K562 (cell line): ENCODE measurements around the gene ARHGAP33. TPM values are rescaled to one million over a fixed set of nuclear protein-coding genes. Genes with fewer than 3 reads are reported as not detected.

ENCODE experiments used
- BCLAF1 ChIP-seq, 2 experiments: fragments of 450-650 bp in 1 of 2; IDR thresholded peaks; 2 replicates each; pipeline ENCODE4 v1.6.1; 2011 to 2017; ENCODE audit warnings: low read depth in 2 of 2, antibody characterized with exemption in 1 of 2, borderline replicate concordance in 1 of 2, low read length in 1 of 2, mild to moderate bottlenecking in 1 of 2, mixed read lengths in 1 of 2; ENCODE audit not compliant: control insufficient read depth in 1 of 2
- CTCF ChIP-seq, 3 experiments: IDR thresholded peaks in 2 of 3; conservative IDR thresholded peaks in 1 of 3; 2 replicates each; pipeline ENCODE4 v1.5.1; 2011 to 2012; ENCODE audit warnings: low read length in 3 of 3, mild to moderate bottlenecking in 3 of 3, control low read depth in 2 of 3, improper control_type of control experiment in 1 of 3, inconsistent platforms in 1 of 3, low read depth in 1 of 3, mixed read lengths in 1 of 3, moderate library complexity in 1 of 3; ENCODE audit not compliant: insufficient read depth in 2 of 3
- KAT2B ChIP-seq: IDR thresholded peaks from one replicate; pipeline ENCODE4 v1.6.1; 2012; ENCODE audit warnings: low read depth, mild to moderate bottlenecking, control low read depth, inconsistent platforms, low read length, moderate library complexity
- MYC ChIP-seq, 2 experiments: fragments of 250-450 bp in 1 of 2; sonication (Bioruptor Pico) in 1 of 2; IDR thresholded peaks; 2 replicates each; pipeline versions ENCODE4 v1.5.1 to v1.6.1; 2012 to 2021; ENCODE audit warnings: low read depth in 2 of 2, borderline replicate concordance in 1 of 2, improper control_type of control experiment in 1 of 2, low read length in 1 of 2, mild to moderate bottlenecking in 1 of 2, moderate library complexity in 1 of 2
- ZNF740 ChIP-seq, 3 experiments: fragments of 200-800 bp in 1 of 3; sonication (Bioruptor generic) in 1 of 3; sonication (generic) in 1 of 3; formaldehyde crosslinking in 1 of 3; IDR thresholded peaks; 2 replicates each; pipeline versions ENCODE4 v1.6.1 to v1.8.0; 2016 to 2022; ENCODE audit warnings: mild to moderate bottlenecking in 2 of 3, missing compliant biosample characterization in 2 of 3, missing genetic modification characterization in 2 of 3, missing genetic modification reagents in 1 of 3
- polyA plus RNA-seq, 8 experiments: library from polyadenylated mRNA; depleted of rRNA in 4 of 8; stranded (reverse) in 5 of 8; unstranded in 3 of 8; fragments of >200 nt; fragmentation: Nextera tagmentation in 2 of 8; fragmentation: Illumina TruSeq in 1 of 8; extraction: Ambion mirVana in 2 of 8; extraction: Trizol in 1 of 8; gene quantifications; 2 replicates each; pipeline versions ENCODE4 v1.2.1 to v1.2.3, GENCODE V29; 2011 to 2014; ENCODE audit warnings: inconsistent platforms in 1 of 8, missing spikeins in 1 of 8
- total RNA-seq, 7 experiments: library from RNA; depleted of rRNA in 6 of 7; stranded (reverse); fragments of >200 nt in 6 of 7; fragmentation: Illumina TruSeq in 2 of 7; extraction: Trizol in 2 of 7; gene quantifications; 2 replicates each; pipeline versions ENCODE4 v1.2.1 to v1.2.3, GENCODE V29; 2011 to 2021; ENCODE audit warnings: low replicate concordance in 1 of 7

Gene ARHGAP33
- total and polyA plus RNA-seq, 9 of the 15 experiments (the other 6 are each of a cell fraction or from before 2014, with no cell fraction given): 0.06 to 26.6 (median 1.6) TPM; not detected in 1

- TF ChIP-seq CTCF (IDR thresholded peaks at IDR 0.05 in 2 of 3, conservative IDR thresholded peaks at IDR 0.05 in 1 of 3; ENCODE audit: insufficient read depth in 2 of 3, low read depth in 1 of 3, low read length in 3 of 3) (0 out of 6 replicates have a peak, but pooled peaks of 1 of the 3 experiments have one; percentile 1), KAT2B (no peak), MYC (IDR thresholded peaks at IDR 0.05; ENCODE audit: low read depth, low read length) (no peak), MYC (CRISPR knock-in tag; IDR thresholded peaks at IDR 0.05; ENCODE audit: borderline replicate concordance, low read depth) (no peak), ZNF740 (CRISPR knock-in tag; IDR thresholded peaks at IDR 0.05) (no peak), ZNF740 (tag; IDR thresholded peaks at IDR 0.05) (no peak), BCLAF1 (IDR thresholded peaks at IDR 0.05; ENCODE audit: borderline replicate concordance in 1 of 2, control insufficient read depth in 1 of 2, low read depth in 2 of 2, low read length in 1 of 2) (no peak)
These were observed 29.9 kb upstream of the ARHGAP33 start, which contains the start of the genes PSENEN and U2AF1L4 (continued) for GRCh38 chr19:35745328-35746086.
